Ascending aorta (tissue), 2 donors: Measurements from ENCODE around the gene AOPEP. TPM values are rescaled to one million over a fixed set of nuclear protein-coding genes. Genes with fewer than 3 reads are reported as not detected.

Experiments
- DNase-seq, 2 donors: peaks; one replicate each; pipeline ENCODE4 v3.0.0-alpha.2; 2019; ENCODE audit warnings: low spot score in 2 of 2
- H3K27ac ChIP-seq, 2 donors: fragments of 200-600 bp; sonication (generic); one replicate each; pipeline ENCODE4 v1.5.1; 2016 to 2017; ENCODE audit warnings: mild to moderate bottlenecking in 1 of 2
- H3K27me3 ChIP-seq: fragments of 200-600 bp; sonication (generic); one replicate; pipeline ENCODE4 v1.5.1; 2017
- H3K36me3 ChIP-seq, 2 donors: fragments of 200-600 bp; sonication (generic); one replicate each; pipeline ENCODE4 v1.5.1; 2016
- H3K4me1 ChIP-seq, 2 donors: fragments of 200-600 bp; sonication (generic); one replicate each; pipeline ENCODE4 v1.5.1; 2016 to 2017; ENCODE audit warnings: mild to moderate bottlenecking in 1 of 2
- H3K4me3 ChIP-seq, 2 donors: fragments of 200-600 bp; sonication (generic); one replicate each; pipeline ENCODE4 v1.5.1; 2016 to 2017; ENCODE audit warnings: mild to moderate bottlenecking in 1 of 2
- H3K9me3 ChIP-seq, 2 donors: fragments of 200-600 bp; sonication (generic); one replicate each; pipeline ENCODE4 v1.5.1; 2016
- intact Hi-C: fragments of 100-400 bp; cut with DNase I; formaldehyde crosslinking; loops from one replicate; pipeline ENCODE4 v1.15.1; 2023
- total RNA-seq: library from RNA; depleted of rRNA; stranded (reverse); fragments of >200 nt; gene quantifications from one replicate; pipeline ENCODE4 v1.1.0, GENCODE V29; 2016
- TF ChIP-seq, protein P1 (sequence below), 3 experiments: fragments of 200-600 bp in 2 of 3; fragments of 450-650 bp in 1 of 3; sonication (generic) in 2 of 3; IDR thresholded peaks; one replicate each; pipeline ENCODE4 v1.5.1; 2016 to 2019; ENCODE audit warnings: antibody characterized with exemption in 3 of 3, mild to moderate bottlenecking in 1 of 3, moderate library complexity in 1 of 3

Gene AOPEP
- total RNA-seq, 1 donor from 2014 or later, result 333 TPM

DNA sequence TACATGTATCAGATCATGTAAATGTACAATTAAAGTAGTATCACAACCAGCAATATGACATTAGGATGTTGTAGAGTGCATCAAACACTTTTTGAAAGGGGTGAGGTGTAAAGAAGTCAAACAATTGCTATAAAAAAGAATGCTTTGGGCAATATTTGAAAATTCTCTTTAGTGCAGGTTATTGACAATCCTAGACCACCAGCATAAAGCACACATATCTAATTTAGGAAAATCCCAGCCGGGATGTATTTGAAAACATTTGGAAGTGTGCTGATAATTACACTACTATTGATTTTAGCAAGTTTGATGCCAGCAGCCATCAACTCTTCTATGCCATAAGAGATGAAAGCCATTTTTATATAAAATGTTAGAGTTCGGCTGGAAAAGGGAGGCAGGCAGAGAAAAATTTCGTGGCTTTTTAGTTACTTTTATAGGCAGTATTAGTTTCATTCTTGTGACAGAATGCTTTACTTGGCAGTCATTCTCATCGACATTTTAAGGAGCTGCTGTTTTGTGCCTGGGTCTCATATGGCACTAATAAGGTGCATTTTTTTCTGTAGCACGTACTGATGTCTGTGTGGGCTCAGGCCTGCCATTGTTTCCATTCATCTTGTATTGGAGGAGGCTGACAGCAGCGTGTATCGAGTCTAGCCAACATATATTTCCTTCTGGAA is 285.7 kb downstream of the AOPEP start:
- H3K27me3 ChIP-seq, result no peaks in the 10 kb centered on the region
- H3K4me3 ChIP-seq, result peak overlapping the region; percentile 2 to 83
- peaks cover 19 to 31% of the 10 kb centered on the region in 2 donors for H3K36me3 ChIP-seq
- TF ChIP-seq, protein P1, sequence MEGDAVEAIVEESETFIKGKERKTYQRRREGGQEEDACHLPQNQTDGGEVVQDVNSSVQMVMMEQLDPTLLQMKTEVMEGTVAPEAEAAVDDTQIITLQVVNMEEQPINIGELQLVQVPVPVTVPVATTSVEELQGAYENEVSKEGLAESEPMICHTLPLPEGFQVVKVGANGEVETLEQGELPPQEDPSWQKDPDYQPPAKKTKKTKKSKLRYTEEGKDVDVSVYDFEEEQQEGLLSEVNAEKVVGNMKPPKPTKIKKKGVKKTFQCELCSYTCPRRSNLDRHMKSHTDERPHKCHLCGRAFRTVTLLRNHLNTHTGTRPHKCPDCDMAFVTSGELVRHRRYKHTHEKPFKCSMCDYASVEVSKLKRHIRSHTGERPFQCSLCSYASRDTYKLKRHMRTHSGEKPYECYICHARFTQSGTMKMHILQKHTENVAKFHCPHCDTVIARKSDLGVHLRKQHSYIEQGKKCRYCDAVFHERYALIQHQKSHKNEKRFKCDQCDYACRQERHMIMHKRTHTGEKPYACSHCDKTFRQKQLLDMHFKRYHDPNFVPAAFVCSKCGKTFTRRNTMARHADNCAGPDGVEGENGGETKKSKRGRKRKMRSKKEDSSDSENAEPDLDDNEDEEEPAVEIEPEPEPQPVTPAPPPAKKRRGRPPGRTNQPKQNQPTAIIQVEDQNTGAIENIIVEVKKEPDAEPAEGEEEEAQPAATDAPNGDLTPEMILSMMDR (IDR thresholded peaks at IDR 0.05), result no peak
- peaks cover 9 to 49% of the 10 kb centered on the region in 2 donors for H3K4me1 ChIP-seq
- no peak for DNase-seq
- no peaks in the 10 kb centered on the region for H3K9me3 ChIP-seq
- intact Hi-C loops, result no loop called here
- H3K27ac ChIP-seq, result peak overlapping the region; percentile 99 to 100

- no peak for DNase-seq
- TF ChIP-seq, protein P1 (IDR thresholded peaks at IDR 0.05), result no peak
- Histone ChIP-seq H3K4me1 (peaks cover 9 to 53% of the 10 kb centered on the region in 2 donors), H3K27ac (peak overlapping the region; percentile 99 to 100), H3K27me3 (no peaks in the 10 kb centered on the region), H3K4me3 (peak overlapping the region; percentile 2 to 83), H3K9me3 (no peaks in the 10 kb centered on the region), H3K36me3 (peaks cover 24 to 33% of the 10 kb centered on the region in 2 donors)
- intact Hi-C loops, result no loop called here
Measured at GRCh38 chr9:95012902-95013301, 286.4 kb downstream of the AOPEP start.

- TF ChIP-seq, protein P1 (IDR thresholded peaks at IDR 0.05), result no peak
- peak overlapping the region in 1 of 2 donors; percentile 83 for H3K4me3 ChIP-seq
- peak overlapping the region; percentile 99 to 100 for H3K27ac ChIP-seq
- H3K9me3 ChIP-seq, result no peaks in the 10 kb centered on the region
- intact Hi-C loops, result no loop called here
- H3K36me3 ChIP-seq, result peaks cover 16 to 31% of the 10 kb centered on the region in 2 donors
- peaks cover 10 to 68% of the 10 kb centered on the region in 2 donors for H3K4me1 ChIP-seq
- no peaks in the 10 kb centered on the region for H3K27me3 ChIP-seq
- no peak for DNase-seq
Measured at GRCh38 chr9:95014917-95015316, 288.4 kb downstream of the AOPEP start.

GRCh38 chr9:95015569-95015968 is 289.1 kb downstream of the AOPEP start:
- Histone ChIP-seq H3K9me3 (no peaks in the 10 kb centered on the region), H3K36me3 (peaks cover 19 to 38% of the 10 kb centered on the region in 2 donors), H3K27me3 (no peaks in the 10 kb centered on the region), H3K27ac (peak overlapping the region; percentile 99 to 100), H3K4me3 (no peak overlapping the region), H3K4me1 (peaks cover 13 to 72% of the 10 kb centered on the region in 2 donors)
- intact Hi-C loops, result no loop called here
- TF ChIP-seq, protein P1 (IDR thresholded peaks at IDR 0.05), result no peak
- DNase-seq, result no peak

DNA sequence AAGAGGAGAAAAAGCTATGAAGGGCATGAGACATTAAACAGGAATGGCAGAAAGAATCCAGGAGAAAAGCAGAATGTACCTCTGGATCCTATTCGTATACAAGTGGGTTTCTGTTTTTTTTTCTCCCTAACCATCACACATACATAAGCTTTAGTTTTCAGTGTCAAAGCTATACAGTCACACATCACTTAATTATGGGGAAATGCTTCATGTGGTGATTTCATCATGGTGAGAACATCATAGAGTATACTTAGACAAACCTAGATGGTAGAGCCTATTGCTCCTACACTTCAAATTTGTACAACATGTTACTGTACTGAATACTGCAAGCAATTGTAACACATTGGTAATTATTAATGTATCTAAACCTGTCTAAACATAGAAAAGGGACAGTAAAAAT is 290.6 kb downstream of the AOPEP start:
- intact Hi-C loops, result no loop called here
- DNase-seq, result no peak
- Histone ChIP-seq H3K27ac (peak overlapping the region; percentile 99 to 100), H3K9me3 (no peaks in the 10 kb centered on the region), H3K4me1 (peaks cover 18 to 77% of the 10 kb centered on the region in 2 donors), H3K4me3 (peak overlapping the region in 1 of 2 donors; percentile 53), H3K27me3 (no peaks in the 10 kb centered on the region), H3K36me3 (peaks cover 27 to 41% of the 10 kb centered on the region in 2 donors)
- TF ChIP-seq, protein P1 (IDR thresholded peaks at IDR 0.05), result no peak
